ENCODE measurements around the gene HSPE1. TPM values are rescaled to one million over a fixed set of nuclear protein-coding genes. Genes with fewer than 3 reads are reported as not detected.
A peak's percentile ranks its signal among the peaks of the same experiment; 100 is the strongest.
"Not testable (repeated sequence)": the region's sequence is repeated elsewhere in the genome, so short reads cannot be mapped to it uniquely, and the experiment has no call there.

The HSPE1 gene
- total RNA-seq, 2 donors from 2014 or later, result 64.9 to 75.0 TPM

GRCh38 chr2:197477797-197478196 lies 22.4 kb upstream of the HSPE1 start:
- ATAC-seq (replicated peaks in 1 of 2) (no peak), DNase-seq (no peak)
- H3K27ac Mint-ChIP-seq, result peak overlapping the region; percentile 32
- no peak overlapping the region for H3K4me3 Mint-ChIP-seq
- peaks cover 10 to 18% of the 10 kb centered on the region in 2 donors for H3K36me3 Mint-ChIP-seq (ENCODE audit: insufficient read depth in 2 of 2)
- no peaks in the 10 kb centered on the region for H3K9me3 Mint-ChIP-seq
- H3K4me1 Mint-ChIP-seq (ENCODE audit: low read depth), result no peaks in the 10 kb centered on the region
- no peaks in the 10 kb centered on the region for H3K27me3 Mint-ChIP-seq (ENCODE audit: low read depth)

- Mint-ChIP-seq H3K9me3 (peaks cover 3% of the 10 kb centered on the region in 2 donors), H3K27me3 (ENCODE audit: low read depth) (no peaks in the 10 kb centered on the region), H3K36me3 (ENCODE audit: insufficient read depth in 2 of 2) (peaks cover 18 to 31% of the 10 kb centered on the region in 2 donors), H3K4me3 (no peak overlapping the region), H3K27ac (peak overlapping the region; percentile 20), H3K4me1 (ENCODE audit: low read depth) (no peaks in the 10 kb centered on the region)
- DNase-seq, result no peak
- ATAC-seq (replicated peaks in 1 of 2), result peak; percentile 12 to 21
Measured at GRCh38 chr2:197480165-197481036, 19.8 kb upstream of the HSPE1 start.

- not testable (repeated sequence) for H3K9me3 Mint-ChIP-seq; H3K27ac Mint-ChIP-seq; DNase-seq; H3K4me1 Mint-ChIP-seq (ENCODE audit: low read depth); H3K4me3 Mint-ChIP-seq; H3K27me3 Mint-ChIP-seq (ENCODE audit: low read depth); ATAC-seq (replicated peaks in 1 of 2)
- peaks cover 30 to 48% of the 10 kb centered on the region in 2 donors for H3K36me3 Mint-ChIP-seq (ENCODE audit: insufficient read depth in 2 of 2)
Measured at GRCh38 chr2:197484248-197484647, 15.9 kb upstream of the HSPE1 start.

GRCh38 chr2:197486175-197486574 lies 14.0 kb upstream of the HSPE1 start:
- peaks cover 3% of the 10 kb centered on the region in 2 donors for H3K9me3 Mint-ChIP-seq
- H3K36me3 Mint-ChIP-seq (ENCODE audit: insufficient read depth in 2 of 2), result peaks cover 24 to 61% of the 10 kb centered on the region in 2 donors
- no peak for ATAC-seq (replicated peaks in 1 of 2)
- no peaks in the 10 kb centered on the region for H3K27me3 Mint-ChIP-seq (ENCODE audit: low read depth)
- peaks cover 6% of the 10 kb centered on the region for H3K4me1 Mint-ChIP-seq (ENCODE audit: low read depth)
- H3K4me3 Mint-ChIP-seq, result no peak overlapping the region
- no peak for DNase-seq
- H3K27ac Mint-ChIP-seq, result no peak overlapping the region

- no peaks in the 10 kb centered on the region for H3K27me3 Mint-ChIP-seq (ENCODE audit: low read depth)
- no peak overlapping the region for H3K4me3 Mint-ChIP-seq
- H3K4me1 Mint-ChIP-seq (ENCODE audit: low read depth), result peaks cover 12% of the 10 kb centered on the region
- peak overlapping the region; percentile 68 for H3K27ac Mint-ChIP-seq
- DNase-seq, result no peak
- peaks cover 3% of the 10 kb centered on the region in 2 donors for H3K9me3 Mint-ChIP-seq
- H3K36me3 Mint-ChIP-seq (ENCODE audit: insufficient read depth in 2 of 2), result peaks cover 29 to 69% of the 10 kb centered on the region in 2 donors
- no peak for ATAC-seq (replicated peaks in 1 of 2)
Measured at GRCh38 chr2:197487385-197487784, 12.8 kb upstream of the HSPE1 start.

- Mint-ChIP-seq H3K27me3 (ENCODE audit: low read depth) (no peaks in the 10 kb centered on the region), H3K4me3 (peak overlapping the region; percentile 96 to 100), H3K36me3 (ENCODE audit: insufficient read depth in 2 of 2) (peaks cover 27 to 63% of the 10 kb centered on the region in 2 donors), H3K9me3 (no peaks in the 10 kb centered on the region), H3K27ac (peak overlapping the region; percentile 98), H3K4me1 (ENCODE audit: low read depth) (peaks cover 52% of the 10 kb centered on the region)
- no peak for DNase-seq
- ATAC-seq (replicated peaks in 1 of 2), result no peak
Measured at GRCh38 chr2:197495433-197496134, 4.6 kb upstream of the HSPE1 start.

- Mint-ChIP-seq H3K27ac (peak overlapping the region; percentile 98), H3K4me3 (peak overlapping the region; percentile 96 to 100), H3K36me3 (ENCODE audit: insufficient read depth in 2 of 2) (peaks cover 27 to 63% of the 10 kb centered on the region in 2 donors), H3K9me3 (no peaks in the 10 kb centered on the region), H3K4me1 (ENCODE audit: low read depth) (peaks cover 55% of the 10 kb centered on the region), H3K27me3 (ENCODE audit: low read depth) (no peaks in the 10 kb centered on the region)
- DNase-seq (no peak), ATAC-seq (replicated peaks in 1 of 2) (no peak)
Measured at GRCh38 chr2:197496695-197497094, 3.5 kb upstream of the HSPE1 start.

- H3K4me1 Mint-ChIP-seq (ENCODE audit: low read depth), result peaks cover 61% of the 10 kb centered on the region
- no peaks in the 10 kb centered on the region for H3K9me3 Mint-ChIP-seq
- peaks cover 26 to 62% of the 10 kb centered on the region in 2 donors for H3K36me3 Mint-ChIP-seq (ENCODE audit: insufficient read depth in 2 of 2)
Measured at GRCh38 chr2:197497326-197497725, 2.9 kb upstream of the HSPE1 start.

GRCh38 chr2:197498235-197498936 lies 1.8 kb upstream of the HSPE1 start:
- no peaks in the 10 kb centered on the region for H3K27me3 Mint-ChIP-seq (ENCODE audit: low read depth)
- peaks cover 61% of the 10 kb centered on the region for H3K4me1 Mint-ChIP-seq (ENCODE audit: low read depth)
- no peaks in the 10 kb centered on the region for H3K9me3 Mint-ChIP-seq
- H3K27ac Mint-ChIP-seq, result peak overlapping the region; percentile 98
- peak overlapping the region; percentile 96 to 100 for H3K4me3 Mint-ChIP-seq
- peaks cover 22 to 56% of the 10 kb centered on the region in 2 donors for H3K36me3 Mint-ChIP-seq (ENCODE audit: insufficient read depth in 2 of 2)
- ATAC-seq (replicated peaks in 1 of 2) (no peak), DNase-seq (no peak)

More at GRCh38 chr2:197497326-197497725, 2.9 kb upstream of the HSPE1 start:
- ATAC-seq (replicated peaks in 1 of 2) (no peak), DNase-seq (no peak)
- Mint-ChIP-seq H3K4me3 (peak overlapping the region; percentile 96 to 100), H3K27ac (peak overlapping the region; percentile 98), H3K27me3 (ENCODE audit: low read depth) (no peaks in the 10 kb centered on the region)

- Mint-ChIP-seq H3K4me3 (peak overlapping the region; percentile 96 to 100), H3K36me3 (ENCODE audit: insufficient read depth in 2 of 2) (peaks cover 22 to 58% of the 10 kb centered on the region in 2 donors), H3K27me3 (ENCODE audit: low read depth) (no peaks in the 10 kb centered on the region), H3K4me1 (ENCODE audit: low read depth) (peaks cover 67% of the 10 kb centered on the region), H3K27ac (peak overlapping the region; percentile 98), H3K9me3 (no peaks in the 10 kb centered on the region)
- peak; percentile 73 to 75 for DNase-seq
- peak; percentile 6 to 16 for ATAC-seq (replicated peaks in 1 of 2)
Measured at GRCh38 chr2:197498937-197499593, 1.1 kb upstream of the HSPE1 start.

- H3K27me3 Mint-ChIP-seq (ENCODE audit: low read depth), result no peaks in the 10 kb centered on the region
- H3K4me3 Mint-ChIP-seq, result peak overlapping the region; percentile 96 to 100
- peaks cover 65% of the 10 kb centered on the region for H3K4me1 Mint-ChIP-seq (ENCODE audit: low read depth)
- H3K27ac Mint-ChIP-seq, result peak overlapping the region; percentile 99
- peak; percentile 5 to 8 for ATAC-seq (replicated peaks in 1 of 2)
- DNase-seq, result no peak
- H3K9me3 Mint-ChIP-seq, result no peaks in the 10 kb centered on the region
- H3K36me3 Mint-ChIP-seq (ENCODE audit: insufficient read depth in 2 of 2), result peaks cover 15 to 50% of the 10 kb centered on the region in 2 donors
Measured at GRCh38 chr2:197500503-197501131, 438 bp downstream of the HSPE1 start.

- Mint-ChIP-seq H3K27ac (peak overlapping the region; percentile 99), H3K4me3 (peak overlapping the region; percentile 96 to 100), H3K27me3 (ENCODE audit: low read depth) (no peaks in the 10 kb centered on the region), H3K9me3 (no peaks in the 10 kb centered on the region), H3K4me1 (ENCODE audit: low read depth) (peaks cover 49% of the 10 kb centered on the region), H3K36me3 (ENCODE audit: insufficient read depth in 2 of 2) (peaks cover 15 to 38% of the 10 kb centered on the region in 2 donors)
- ATAC-seq (replicated peaks in 1 of 2) (no peak), DNase-seq (no peak)
Measured at GRCh38 chr2:197502201-197502600, 2.0 kb downstream of the HSPE1 start.
